Stimulated activated CD4-positive, alpha-beta T cell treated with anti-CD3 and anti-CD28 coated beads, TNF-alpha, amount 100 ng/mL, for 24 hours (primary cell): ENCODE results near the gene UTS2B.
"Not testable (repeated sequence)": the region's sequence is repeated elsewhere in the genome, so short reads cannot be mapped to it uniquely, and the experiment has no call there.

Experiments
- DNase-seq, 3 experiments: peaks; one replicate each; pipeline ENCODE4 v3.0.0-alpha.2; 2020; ENCODE audit warnings: low read depth in 3 of 3

UTS2B gene

DNA sequence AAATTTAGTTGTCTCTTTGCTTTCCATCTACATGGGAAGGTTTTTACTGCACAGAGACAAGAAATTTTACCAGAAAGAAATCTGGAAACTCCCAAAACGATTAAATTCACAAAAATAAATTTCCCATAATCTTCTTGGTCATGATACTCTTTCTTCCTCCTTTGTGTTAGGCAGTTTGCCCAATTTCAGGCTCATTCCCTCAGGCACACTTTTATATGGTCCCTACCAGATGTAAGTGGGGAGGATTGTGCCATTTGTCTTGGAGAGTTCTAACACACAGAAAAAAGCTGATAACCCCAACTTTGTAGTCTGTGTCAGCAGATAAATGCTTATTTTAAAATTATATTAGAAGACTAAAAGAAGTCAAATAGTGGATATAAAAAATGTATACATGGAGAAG, 50.2 kb downstream of the UTS2B start:
- DNase-seq, result no peak

DNA sequence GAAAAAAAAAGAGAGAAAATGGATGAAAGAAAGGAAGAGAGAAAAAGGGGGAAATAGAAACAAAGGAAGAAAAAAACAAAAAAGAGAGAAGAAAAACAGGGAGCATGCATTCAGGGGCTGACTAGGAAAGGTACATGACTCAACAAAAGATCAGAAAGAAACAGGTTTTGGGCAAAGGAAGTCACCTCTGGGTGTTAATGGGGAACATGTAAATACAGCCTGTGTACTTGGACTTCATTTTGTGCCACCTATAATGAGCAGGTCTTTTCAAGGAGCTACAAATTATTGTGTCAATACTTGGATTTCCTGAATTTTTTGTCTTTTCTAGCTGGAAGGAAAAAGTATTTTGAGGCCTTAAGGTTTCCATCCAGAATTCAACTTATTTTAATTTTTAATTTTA, 54.6 kb downstream of the UTS2B start:
- no peak for DNase-seq

DNA sequence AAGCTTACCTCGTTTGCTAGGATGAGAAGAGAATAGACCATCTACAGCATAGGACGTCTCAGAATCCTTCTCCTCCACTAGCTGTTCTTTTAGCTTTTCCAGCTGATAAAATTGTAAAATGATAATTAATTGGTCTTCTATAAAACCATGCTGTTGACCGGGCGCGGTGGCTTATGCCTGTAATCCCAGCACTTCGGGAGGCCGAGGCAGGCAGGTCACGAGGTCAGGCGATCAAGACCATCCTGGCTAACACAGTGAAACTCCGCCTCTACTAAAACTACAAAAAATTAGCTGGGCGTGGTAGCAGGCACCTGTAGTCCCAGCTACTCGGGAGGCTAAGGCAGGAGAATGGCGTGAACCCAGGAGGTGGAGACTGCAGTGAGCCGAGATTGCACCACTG, 55.1 kb downstream of the UTS2B start:
- not testable (repeated sequence) for DNase-seq

DNA sequence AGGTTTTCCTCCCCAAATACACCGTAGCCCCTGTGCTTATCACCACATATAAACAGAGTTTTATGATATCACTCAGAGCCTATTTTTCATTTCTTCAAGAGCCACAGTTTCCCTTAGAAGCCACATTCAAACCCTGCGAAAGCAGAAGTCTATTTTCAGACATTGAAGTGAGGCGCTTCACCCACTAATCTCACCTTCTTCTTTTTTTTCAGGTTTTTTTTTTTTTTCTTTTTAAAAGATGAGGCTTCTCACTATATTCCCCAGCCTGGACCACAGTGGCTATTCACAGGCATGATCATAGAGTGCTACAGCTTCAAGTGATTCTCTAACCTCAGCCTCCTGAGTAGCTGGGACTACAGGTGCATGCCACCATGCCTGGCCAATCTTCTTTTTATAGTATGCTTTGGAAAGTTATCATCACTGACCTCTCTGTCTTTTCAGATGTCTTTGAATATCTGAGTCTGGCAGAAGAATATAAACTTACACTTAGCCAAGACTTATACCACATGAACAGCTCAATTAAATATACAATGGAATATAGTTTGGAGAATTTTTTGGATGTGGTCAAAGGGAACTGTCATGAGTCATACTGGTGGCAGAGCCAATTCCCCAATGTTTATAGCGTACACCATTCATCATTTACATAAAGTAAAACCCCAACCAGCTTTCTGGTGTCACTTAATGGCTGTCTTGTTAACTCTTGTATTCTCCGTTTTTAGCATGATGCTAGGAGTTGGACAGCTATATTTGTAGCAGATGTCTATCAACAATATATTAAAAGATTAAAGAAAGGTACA, 60.8 kb downstream of the UTS2B start:
- no peak for DNase-seq

DNA sequence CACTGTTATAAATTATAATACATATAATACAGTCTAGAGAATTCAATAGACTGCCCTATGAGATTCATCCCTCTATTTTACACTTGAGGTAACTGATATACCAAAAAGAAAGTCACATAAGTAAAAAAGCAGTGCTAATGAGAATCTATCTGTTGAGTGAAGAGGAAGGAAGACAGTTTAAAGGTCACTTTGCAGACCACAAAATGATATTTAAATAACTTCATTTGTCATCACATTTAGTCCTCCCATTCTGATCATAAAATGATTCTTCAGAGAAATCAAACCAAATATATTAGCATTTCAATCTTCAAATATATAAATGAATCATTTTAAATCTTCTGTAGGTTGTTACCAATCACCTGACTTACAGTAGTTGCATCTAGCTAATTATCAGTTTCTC, 61.6 kb downstream of the UTS2B start:
- DNase-seq, result no peak

DNA sequence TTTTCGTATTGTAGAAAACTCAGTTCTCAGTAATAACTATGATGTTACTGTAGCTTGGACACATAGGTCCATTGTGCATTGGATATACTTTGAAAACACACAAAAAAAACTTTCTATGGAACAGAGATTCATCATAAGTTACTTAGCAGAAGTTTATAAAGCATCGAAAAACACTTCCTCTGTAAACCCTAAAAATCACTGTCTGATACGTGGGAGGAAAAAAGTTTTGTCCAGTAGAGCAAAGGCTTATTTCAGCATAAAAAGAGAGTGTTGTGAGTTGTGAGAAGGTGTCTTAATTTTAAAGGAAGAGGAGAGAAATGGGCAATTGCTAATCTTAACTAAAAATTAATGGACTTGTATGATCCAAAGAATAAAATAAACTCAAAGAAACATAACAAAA, 66.5 kb downstream of the UTS2B start:
- no peak for DNase-seq

DNA sequence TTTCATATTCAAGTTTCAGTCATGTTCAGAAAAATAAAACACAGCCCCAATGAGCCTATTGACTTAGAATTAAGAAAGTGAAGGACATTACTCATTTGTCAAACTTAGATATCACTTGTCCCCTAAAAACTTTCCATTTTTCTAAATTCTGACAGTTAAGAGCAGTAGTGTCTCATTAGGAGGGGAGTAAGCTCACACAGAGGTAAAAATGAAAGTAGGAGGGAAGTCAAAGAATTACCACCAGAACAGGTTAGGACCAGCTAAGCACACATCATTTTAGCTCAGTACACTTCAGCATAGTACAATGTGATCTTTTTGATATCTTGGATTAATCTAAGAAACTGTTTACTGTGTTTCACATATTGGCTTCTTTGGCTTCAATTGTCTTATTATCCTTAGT, 67.0 kb downstream of the UTS2B start:
- no peak for DNase-seq

DNA sequence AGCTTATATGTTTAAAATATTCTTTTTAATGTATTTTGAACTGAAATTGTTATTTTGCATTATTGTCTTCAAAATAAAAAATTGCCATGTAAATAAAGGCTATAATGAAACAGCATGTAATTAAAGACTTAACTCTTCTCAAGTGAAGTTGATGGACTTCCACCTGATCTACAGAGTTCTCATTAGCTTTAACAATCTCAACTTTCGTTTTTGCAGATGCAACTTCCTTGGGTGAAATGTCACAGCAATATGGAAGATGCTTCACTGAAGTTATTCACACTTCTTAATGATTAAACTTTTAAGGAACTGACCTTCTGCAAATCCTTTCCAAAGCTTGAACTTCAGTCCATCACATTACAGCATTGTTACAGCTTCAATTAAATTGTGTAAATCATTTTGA, 67.7 kb downstream of the UTS2B start:
- no peak for DNase-seq

DNA sequence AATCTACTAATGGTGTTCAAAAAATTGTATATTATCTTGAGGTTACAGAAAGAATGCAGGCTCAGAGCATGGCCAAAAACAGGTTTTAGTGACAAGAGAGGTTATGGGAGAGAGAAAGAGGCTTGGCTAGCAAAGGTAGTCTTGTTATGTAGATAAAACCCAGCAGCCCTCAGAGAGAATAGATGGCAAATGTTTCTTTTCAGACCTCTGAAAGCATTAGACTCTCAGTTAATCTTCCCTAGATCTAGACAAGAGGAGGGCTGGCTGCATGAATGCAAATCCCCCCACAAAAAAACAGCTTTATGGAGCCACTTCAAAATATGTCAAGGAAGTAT, 69.1 kb downstream of the UTS2B start:
- no peak for DNase-seq

DNA sequence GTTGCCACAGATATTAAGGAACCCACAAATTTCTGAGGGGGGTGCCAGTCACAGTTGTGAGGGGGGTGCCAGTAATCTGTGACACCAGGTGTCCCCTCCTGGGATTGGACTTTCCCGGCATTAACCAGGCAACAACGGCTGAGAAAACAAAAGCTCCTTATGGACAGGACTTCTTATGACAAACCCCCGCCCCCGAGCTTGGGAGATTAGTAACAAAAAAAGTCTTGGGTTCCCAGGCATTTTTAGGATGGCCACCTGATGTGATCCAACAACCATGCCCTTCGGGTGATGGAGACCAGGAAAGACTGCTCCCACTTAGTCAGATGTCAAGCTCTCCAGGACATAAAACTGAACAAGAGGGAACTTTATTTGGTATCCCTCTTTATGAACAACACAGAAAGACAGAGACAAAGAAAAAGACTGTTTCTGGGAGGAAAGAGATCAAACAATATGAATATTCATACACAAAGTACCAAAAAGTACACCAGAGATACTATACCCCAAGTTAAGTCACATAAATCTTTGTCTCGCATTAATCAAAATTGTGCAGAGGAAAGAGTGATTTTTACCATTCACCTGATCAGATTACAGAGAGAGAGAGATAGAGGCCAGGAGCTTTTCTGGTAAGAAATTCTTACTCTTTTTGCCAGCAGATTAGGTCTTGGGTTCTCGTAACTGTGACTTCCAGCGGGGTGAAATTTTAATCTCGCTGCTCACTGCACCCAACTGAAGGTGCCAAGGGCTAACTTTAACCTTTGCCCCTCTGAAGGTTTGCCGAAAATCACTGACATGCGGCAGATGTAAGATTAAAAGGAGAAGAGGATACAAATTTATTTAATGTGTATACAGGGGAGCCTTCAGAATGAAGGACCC, 69.7 kb downstream of the UTS2B start:
- no peak for DNase-seq

DNA sequence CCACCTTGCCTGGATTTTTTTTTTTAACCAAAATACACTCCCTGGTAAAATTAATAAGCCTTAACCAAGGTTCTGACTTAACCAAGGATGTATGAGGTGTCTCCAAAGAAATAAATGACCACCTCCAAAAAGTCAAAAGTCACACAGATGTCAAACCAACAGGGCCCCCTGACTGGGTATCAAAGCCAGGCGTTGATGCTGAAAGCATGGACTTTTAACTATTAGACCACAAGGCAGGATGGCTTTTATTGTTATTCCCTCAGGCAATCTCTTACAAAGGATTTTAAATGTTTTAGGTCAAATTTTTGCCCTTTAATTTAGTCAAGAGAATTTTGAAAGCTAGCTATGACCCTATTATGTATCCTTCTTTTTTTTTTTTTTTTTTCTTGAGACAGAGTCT, 70.8 kb downstream of the UTS2B start:
- DNase-seq, result no peak

DNA sequence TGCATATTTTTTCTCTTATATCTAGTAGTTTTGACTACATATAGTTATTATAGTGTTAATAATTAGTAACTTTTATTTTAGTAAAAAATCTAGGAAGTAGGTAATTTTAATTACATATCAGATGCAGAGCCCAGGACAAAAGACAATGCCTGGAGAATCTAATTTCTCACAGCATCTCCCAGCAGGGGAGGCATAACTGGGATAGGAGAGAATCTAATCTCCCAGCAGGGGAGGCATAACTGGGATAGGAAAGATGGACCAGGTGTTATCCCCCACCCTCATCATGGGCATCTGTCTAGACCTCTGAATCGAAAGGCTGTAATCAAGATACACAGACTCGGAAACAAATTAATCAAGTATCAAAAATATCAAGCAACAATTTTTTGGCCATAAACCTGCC, 73.0 kb downstream of the UTS2B start:
- DNase-seq, result no peak

DNA sequence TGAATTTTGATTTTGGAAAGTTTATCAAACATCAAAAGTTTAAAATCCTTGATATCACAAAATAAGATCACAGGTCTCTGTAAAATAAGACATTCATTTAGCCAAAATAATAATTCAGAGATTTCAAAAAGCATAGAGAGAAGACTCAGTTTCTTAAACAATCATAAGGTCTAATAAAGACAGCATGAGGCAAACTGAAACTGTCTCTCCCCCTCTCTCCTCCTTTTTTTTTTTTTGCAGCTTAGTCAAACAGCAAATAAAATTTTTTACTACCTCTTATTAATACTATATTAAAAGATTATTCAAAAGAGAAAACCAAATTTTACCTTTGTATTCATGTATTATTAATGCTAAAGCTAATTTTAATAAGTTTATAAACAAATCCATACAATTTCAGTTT, 73.9 kb downstream of the UTS2B start:
- no peak for DNase-seq

DNA sequence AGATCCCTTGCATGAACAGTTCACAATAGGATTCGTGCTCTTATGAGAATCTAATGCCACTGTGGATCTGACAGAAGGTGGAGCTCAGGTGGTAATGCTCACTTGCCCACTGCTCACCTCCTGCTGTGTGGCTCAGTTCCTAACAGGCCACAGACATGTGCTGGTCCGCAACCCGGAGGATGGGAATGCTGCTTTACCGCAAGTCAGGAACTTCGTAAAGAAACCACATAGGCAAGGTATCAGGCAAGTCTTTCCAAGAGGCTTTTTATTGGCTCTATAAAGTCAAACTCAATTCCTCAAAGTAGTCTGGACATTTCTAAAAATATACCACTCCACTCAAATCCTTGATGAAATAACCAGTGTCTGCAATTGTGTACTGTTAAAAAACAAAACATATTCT, 75.2 kb downstream of the UTS2B start:
- no peak for DNase-seq

DNA sequence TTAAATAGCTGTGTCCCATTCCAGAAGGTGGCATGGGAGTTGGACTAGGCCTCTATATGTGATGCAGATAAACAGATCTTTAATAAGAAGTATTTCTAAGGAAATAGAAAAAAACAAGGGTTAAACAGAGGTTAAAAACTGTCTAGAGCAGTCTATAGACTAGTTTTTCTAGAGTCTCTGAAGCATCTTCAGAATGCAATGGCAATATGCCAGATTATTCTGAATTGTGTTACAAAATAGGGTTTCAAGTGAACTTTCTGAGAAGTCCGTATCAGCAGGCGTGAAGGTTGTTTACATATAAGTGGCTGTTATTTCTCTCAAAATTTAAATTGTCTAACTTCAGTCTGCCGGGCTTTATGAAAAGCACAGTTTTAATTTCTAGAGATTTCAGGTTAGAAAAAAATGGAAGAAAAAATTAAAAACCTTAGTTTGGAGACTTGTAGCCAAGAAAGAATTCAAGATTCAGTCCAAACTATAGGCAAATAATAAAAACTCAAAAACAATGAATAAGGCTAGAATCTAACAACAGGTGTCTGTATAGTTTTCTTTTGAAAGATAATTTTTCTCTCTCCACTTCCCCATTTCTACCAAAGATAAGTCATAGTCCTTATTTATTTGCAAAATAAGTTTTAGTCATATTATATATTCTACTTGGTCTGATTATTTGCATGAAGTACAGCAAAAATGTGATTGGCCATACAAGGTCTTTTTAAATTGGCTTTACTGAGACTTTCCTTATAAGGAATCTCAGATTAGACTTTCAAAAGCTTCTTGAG, 76.0 kb downstream of the UTS2B start:
- DNase-seq, result no peak

DNA sequence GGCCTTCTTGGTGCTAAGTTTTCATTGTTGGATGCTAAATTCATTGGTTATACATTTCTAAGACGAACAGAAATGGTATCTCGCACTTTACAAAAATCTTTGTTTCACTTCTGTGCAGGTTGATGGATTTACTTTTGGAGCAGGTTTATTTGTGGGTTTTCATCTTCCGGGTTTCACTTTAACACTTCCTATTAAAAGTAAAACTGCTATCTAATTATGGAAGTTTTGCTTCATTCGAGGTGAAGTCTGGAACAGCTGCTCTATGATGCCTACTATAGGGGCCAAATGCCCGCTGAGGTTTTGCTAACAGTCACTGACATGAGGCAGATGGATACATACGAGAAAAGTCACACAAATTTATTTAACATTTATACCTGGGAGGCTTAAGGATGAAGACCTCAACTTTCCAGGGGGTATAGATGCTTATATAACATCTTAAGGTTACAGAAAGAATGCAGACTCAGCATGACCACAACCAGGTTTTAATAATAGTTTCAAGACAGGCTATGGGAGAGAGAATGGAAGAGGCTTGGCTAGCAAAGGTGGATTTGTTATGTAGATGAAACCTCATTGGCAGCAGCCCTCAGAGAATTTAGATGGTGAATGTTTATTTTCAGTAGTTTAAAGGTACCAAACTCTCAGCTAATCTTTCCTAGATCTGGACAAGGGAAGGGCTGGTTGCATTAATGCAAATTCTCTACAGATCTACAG, 77.1 kb downstream of the UTS2B start:
- no peak for DNase-seq

DNA sequence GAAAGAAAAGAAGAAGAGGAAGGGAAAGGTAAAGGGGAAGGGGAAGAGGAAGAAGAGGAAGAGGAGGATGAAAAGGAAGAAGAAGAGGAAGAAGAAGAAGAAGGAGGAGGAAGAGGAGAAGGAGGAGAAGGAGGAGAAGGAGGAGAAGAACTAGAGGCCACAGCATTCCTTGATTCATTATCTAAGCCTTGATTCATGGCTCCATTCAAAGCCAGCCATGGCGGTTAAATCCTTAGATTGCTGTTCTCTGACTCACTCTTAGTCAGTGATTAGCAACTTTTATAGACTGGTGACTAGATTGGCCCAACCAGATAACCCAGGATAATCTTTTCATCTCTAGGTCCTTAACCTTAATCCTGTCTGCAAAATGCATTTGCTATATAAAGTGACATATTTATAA, 83.7 kb downstream of the UTS2B start:
- no peak for DNase-seq

DNA sequence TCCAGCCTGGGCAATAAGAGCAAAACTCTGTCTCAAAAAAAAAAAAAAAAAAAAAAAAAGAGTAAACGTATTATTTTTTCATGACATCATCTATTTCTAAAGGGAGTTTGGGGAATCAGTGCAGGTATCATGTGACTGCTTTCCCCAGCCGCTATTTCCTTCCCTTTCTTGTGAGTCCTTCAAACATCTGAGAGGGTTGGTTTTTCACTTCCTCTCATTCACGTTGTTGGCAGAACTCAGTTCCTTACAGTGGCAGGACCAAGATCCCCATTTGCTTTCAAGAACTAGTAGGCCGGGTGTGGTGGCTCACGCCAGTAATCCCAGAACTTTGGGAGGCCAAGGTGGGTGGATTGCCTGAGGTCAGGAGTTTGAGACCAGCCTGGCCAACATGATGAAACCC, 84.3 kb downstream of the UTS2B start:
- DNase-seq, result not testable (repeated sequence)

DNA sequence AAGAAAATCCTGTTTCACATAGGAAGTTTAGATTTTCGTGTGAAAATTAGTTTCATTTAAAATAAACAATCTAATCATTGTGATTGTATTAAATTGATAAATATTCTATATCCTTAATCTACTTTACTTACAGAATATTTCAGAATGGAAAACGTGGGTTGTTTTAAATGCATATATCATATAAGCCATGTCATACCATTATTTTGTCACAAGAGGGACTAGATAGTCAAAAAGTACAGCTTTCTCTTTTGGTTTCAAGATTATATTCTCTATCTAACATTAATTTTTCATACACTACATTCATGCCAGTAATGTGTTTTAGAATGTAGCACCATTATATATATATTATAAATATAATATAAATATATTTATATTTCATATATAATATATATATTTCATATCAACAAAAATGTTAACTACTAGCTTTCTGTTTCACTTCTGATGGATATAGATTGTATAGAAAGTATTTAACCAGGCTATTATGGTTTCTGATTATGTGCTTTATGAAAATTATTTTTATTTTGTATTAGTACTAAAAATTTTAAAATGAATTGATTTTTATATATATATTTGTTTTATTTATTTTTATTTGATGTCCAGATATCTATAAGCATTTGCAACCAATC, 86.0 kb downstream of the UTS2B start:
- no peak for DNase-seq

DNA sequence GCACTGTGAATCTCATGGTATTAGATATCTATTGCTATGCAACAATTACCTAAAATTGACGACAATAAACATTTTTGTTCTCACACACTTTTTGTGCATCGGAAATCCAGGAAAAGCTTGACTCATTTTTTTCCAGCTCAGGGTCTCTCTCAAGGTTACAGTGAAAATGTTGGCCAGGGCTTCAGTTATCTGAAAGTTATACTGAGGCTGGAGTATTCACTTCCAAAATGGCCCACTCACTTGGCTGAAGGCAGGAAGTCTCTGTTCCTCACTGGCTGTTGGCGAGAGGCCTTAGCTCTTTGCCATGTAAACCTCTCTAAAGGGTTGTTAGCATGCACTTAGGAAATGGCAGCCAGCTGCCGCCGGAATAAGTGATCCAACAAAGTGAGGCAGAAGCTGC, 89.8 kb downstream of the UTS2B start:
- no peak for DNase-seq

DNA sequence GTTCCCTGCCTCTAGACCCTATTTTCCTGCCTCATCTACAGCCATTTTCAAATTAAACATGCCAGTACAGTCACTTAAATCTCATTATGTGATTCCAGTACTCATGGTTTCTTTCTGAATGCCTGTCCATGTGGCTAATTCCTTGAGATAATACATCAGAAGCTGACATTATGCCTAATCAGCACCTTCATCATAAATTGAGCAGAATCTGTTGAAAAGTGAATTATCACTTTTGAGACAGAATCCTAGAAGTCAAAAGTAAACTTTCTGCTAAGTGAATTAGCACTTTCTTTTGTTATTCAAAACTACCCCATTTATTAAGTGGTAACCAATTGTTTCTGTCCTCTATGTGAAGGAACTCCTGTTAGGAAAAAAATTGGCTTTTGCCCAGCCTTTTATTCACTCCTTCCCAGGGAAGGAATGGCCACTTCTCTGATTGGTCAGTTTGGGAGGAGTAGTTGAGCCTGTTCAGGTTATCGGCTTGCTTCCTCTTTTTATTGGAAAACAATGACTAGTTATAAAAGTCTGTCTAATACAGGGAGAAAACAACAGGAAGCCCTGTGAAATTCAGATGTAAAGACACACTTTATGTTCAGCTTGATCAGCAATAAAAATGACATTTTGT, 90.8 kb downstream of the UTS2B start:
- DNase-seq, result no peak
